Natural killer cell (primary cell): ENCODE measurements around the gene SFSWAP. TPM values are rescaled to one million over a fixed set of nuclear protein-coding genes. Genes with fewer than 3 reads are reported as not detected.

Experiments
- ATAC-seq, 3 donors: fragments of 150-1000 bp in 2 of 3; fragments of 200-7000 bp in 1 of 3; cut with Tn5 transposase; 1 replicate in 1 of 3; 2 replicates in 2 of 3; pipeline ENCODE4 v1.10.0; 2021; ENCODE audit warnings: mild to moderate bottlenecking in 2 of 3, moderate library complexity in 2 of 3
- DNase-seq, 2 donors: peaks; one replicate each; pipeline versions ENCODE4 v3.0.0 to v3.0.0-alpha.2; 2013 to 2021; ENCODE audit warnings: mixed read lengths in 1 of 2
- H3K27ac ChIP-seq: one replicate; pipeline ENCODE4 v1.5.1; 2013; ENCODE audit warnings: mild to moderate bottlenecking, low read length
- H3K27me3 ChIP-seq: one replicate; pipeline ENCODE4 v1.6.1; 2013; ENCODE audit warnings: low read length; ENCODE audit not compliant: control insufficient read depth, insufficient read depth
- H3K36me3 ChIP-seq: one replicate; pipeline ENCODE4 v1.6.1; 2013; ENCODE audit warnings: low read length; ENCODE audit not compliant: control insufficient read depth, insufficient read depth
- H3K4me1 ChIP-seq: one replicate; pipeline ENCODE4 v1.6.1; 2013; ENCODE audit warnings: low read length; ENCODE audit not compliant: control insufficient read depth, insufficient read depth
- H3K4me3 ChIP-seq: one replicate; pipeline ENCODE4 v1.5.1; 2013; ENCODE audit warnings: low read length
- H3K9me3 ChIP-seq: one replicate; pipeline ENCODE4 v1.6.1; 2013; ENCODE audit warnings: low read length; ENCODE audit not compliant: control insufficient read depth, insufficient read depth
- H3K27ac Mint-ChIP-seq, 2 donors: one replicate each; pipeline ENCODE4 v1.8.0; 2022; ENCODE audit warnings: mild to moderate bottlenecking in 2 of 2, mixed read lengths in 2 of 2, moderate library complexity in 1 of 2
- H3K27me3 Mint-ChIP-seq, 2 donors: one replicate each; pipeline ENCODE4 v1.8.0; 2022; ENCODE audit warnings: low read depth in 2 of 2, mixed read lengths in 2 of 2
- H3K36me3 Mint-ChIP-seq: one replicate; pipeline ENCODE4 v1.8.0; 2022; ENCODE audit warnings: mixed read lengths
- H3K4me1 Mint-ChIP-seq, 2 donors: one replicate each; pipeline ENCODE4 v1.8.0; 2022; ENCODE audit warnings: mixed read lengths in 2 of 2
- H3K4me3 Mint-ChIP-seq: one replicate; pipeline ENCODE4 v1.8.0; 2022; ENCODE audit warnings: mild to moderate bottlenecking, moderate library complexity, mixed read lengths
- H3K9me3 Mint-ChIP-seq, 2 donors: one replicate each; pipeline ENCODE4 v1.8.0; 2022; ENCODE audit warnings: mixed read lengths in 2 of 2
- WGBS: methylation state at CpG from one replicate; pipeline ENCODE4 v1.1.7; 2013; ENCODE audit warnings: missing lambda C conversion rate; ENCODE audit not compliant: insufficient coverage; 5-methylcytosine and 5-hydroxymethylcytosine counted together
- intact Hi-C: fragments of 100-400 bp; cut with micrococcal nuclease; formaldehyde crosslinking; loops from one replicate; pipeline ENCODE4 v1.14.2; 2022
- total RNA-seq, 4 donors: library from RNA; stranded (reverse); fragments of 120-200 nt in 1 of 4; gene quantifications; one replicate each; pipeline versions ENCODE4 v1.2.3 to v1.2.4, GENCODE V29; 2013 to 2022
- TF ChIP-seq, protein P1 (sequence below): fragments of 200-600 bp; IDR thresholded peaks from one replicate; pipeline ENCODE4 v1.8.0; 2022; ENCODE audit warnings: antibody characterized with exemption

SFSWAP gene
- total RNA-seq, 3 donors from 2014 or later (not counting 1 experiment from before 2014, with no cell fraction given), result 99.1 to 109 (median 102) TPM

DNA sequence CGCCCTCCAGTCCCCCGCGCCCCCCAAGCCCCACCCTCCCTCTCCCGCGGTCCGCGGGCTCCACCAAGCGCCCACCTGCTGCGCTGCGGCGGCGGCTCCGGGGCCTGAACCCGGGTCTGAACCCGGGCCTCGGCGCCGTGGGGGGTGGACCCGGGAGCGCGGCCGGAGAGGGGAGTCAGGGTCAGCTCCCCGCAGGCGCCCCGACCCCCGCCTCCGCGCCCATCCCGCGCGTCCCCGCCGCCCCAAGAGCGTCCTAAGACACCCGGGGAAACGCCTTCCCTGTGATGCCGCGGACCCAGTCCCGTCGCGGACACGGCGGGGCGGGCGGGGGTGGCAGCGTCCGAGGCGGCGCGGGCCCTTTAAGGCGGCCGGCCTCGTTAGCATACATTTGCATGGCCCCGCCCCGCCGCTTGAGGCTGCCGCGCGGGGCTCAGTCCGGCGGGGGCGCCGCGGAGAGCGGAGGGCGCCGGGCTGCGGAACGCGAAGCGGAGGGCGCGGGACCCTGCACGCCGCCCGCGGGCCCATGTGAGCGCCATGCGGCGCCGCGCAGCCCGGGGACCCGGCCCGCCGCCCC is 117.2 kb downstream of the SFSWAP start, which contains the start of gene MMP17:
MMP17 (plus strand) TSS at position 433 of the 574 bp plus-strand sequence; CDS start at position 535, 102 bp downstream.
- intact Hi-C loops, result no loop called here
- H3K36me3 ChIP-seq, result no peaks in the 10 kb centered on the region
- H3K9me3 Mint-ChIP-seq, result no peaks in the 10 kb centered on the region
- peak within 1 kb of the TSS; percentile 83 for H3K4me3 Mint-ChIP-seq
- no peak within 1 kb of the TSS for H3K27ac ChIP-seq
- H3K36me3 Mint-ChIP-seq, result no peaks in the 10 kb centered on the region
- H3K9me3 ChIP-seq, result no peaks in the 10 kb centered on the region
- WGBS, result under 1% methylated on average over 85 of the region's 86 CpGs
- H3K4me1 Mint-ChIP-seq, result peaks cover 4 to 11% of the 10 kb centered on the region in 2 donors
- DNase-seq (peak in 1 of 2 donors; percentile 63), ATAC-seq (peak; percentile 80 to 88 (median 84))
- peak within 1 kb of the TSS; percentile 37 for H3K4me3 ChIP-seq
- H3K27me3 ChIP-seq, result peaks cover 16% of the 10 kb centered on the region
- H3K27me3 Mint-ChIP-seq, result peaks cover 22 to 31% of the 10 kb centered on the region in 2 donors
- peaks cover 29% of the 10 kb centered on the region for H3K4me1 ChIP-seq
- no peak within 1 kb of the TSS for H3K27ac Mint-ChIP-seq
- TF ChIP-seq, protein P1, sequence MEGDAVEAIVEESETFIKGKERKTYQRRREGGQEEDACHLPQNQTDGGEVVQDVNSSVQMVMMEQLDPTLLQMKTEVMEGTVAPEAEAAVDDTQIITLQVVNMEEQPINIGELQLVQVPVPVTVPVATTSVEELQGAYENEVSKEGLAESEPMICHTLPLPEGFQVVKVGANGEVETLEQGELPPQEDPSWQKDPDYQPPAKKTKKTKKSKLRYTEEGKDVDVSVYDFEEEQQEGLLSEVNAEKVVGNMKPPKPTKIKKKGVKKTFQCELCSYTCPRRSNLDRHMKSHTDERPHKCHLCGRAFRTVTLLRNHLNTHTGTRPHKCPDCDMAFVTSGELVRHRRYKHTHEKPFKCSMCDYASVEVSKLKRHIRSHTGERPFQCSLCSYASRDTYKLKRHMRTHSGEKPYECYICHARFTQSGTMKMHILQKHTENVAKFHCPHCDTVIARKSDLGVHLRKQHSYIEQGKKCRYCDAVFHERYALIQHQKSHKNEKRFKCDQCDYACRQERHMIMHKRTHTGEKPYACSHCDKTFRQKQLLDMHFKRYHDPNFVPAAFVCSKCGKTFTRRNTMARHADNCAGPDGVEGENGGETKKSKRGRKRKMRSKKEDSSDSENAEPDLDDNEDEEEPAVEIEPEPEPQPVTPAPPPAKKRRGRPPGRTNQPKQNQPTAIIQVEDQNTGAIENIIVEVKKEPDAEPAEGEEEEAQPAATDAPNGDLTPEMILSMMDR, result no peak

DNA sequence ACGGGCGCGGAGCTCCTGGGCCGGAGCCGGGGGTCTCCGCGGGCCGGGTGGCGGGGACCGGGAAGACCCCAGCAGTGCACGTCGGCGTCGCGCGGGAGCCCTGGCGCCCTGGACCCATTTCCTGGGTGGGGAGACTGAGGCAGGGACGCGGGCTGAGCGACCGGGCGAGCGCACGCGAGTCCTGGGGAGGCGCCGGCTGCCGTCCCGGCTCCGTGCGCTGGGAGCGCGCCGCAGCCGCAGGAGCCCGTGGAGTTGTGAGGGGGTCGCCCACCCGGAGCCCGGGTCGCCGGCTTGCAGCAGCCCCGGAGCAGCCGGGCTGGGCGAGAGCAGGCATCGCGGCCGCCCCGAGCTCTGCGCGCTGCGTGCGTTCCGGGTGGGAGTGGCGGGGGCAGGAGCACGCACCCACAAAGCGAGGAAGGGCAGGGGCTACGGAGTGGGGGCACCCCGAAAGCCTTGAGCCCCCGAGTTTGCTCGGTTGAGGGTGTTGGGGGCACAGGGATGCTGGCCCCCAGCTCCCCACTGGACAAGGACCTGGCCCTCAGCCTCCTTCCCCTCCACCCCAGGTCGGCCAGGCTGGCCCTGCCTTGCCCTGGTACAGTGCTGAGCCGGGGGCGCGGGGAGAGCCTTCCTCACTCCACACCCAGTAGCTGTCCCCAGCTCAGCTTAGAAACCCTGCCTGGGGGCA is 117.9 kb downstream of the SFSWAP start:
- H3K27me3 Mint-ChIP-seq, result peaks cover 27 to 35% of the 10 kb centered on the region in 2 donors
- 1% methylated on average over 64 of the region's 64 CpGs for WGBS
- H3K4me1 ChIP-seq, result peaks cover 29% of the 10 kb centered on the region
- H3K9me3 Mint-ChIP-seq, result no peaks in the 10 kb centered on the region
- no peaks in the 10 kb centered on the region for H3K9me3 ChIP-seq
- peak overlapping the region; percentile 83 for H3K4me3 Mint-ChIP-seq
- no peak overlapping the region for H3K27ac Mint-ChIP-seq
- intact Hi-C loops, result no loop called here
- ATAC-seq (peak in 1 of 3 donors; percentile 18), DNase-seq (peak in 1 of 2 donors; percentile 22)
- peaks cover 4 to 11% of the 10 kb centered on the region in 2 donors for H3K4me1 Mint-ChIP-seq
- H3K36me3 ChIP-seq, result no peaks in the 10 kb centered on the region
- H3K4me3 ChIP-seq, result peak overlapping the region; percentile 37
- TF ChIP-seq, protein P1, result no peak
- H3K27me3 ChIP-seq, result peaks cover 16% of the 10 kb centered on the region
- H3K27ac ChIP-seq, result no peak overlapping the region
- H3K36me3 Mint-ChIP-seq, result no peaks in the 10 kb centered on the region

DNA sequence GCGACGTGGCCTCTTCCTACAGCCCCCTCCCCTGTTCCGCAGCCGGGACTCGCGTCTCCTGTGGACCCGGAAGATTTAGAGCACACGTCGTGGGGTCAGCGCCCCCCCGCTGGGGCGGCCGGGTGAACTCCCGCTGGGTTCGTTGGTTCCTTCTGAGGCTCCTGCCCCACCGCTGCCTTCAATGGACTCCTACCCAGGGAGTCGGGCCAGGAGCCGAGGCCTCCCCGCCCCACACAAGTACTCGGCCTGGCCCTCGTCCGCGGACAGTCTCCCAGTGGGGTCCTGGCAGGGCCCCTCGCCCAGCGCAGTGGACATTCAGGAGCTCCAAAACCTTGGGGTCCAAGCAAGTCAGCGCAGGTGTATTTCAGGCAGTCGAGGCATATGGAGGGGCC is 118.5 kb downstream of the SFSWAP start:
- Mint-ChIP-seq H3K4me3 (peak overlapping the region; percentile 83), H3K36me3 (no peaks in the 10 kb centered on the region), H3K27ac (no peak overlapping the region), H3K4me1 (peaks cover 4 to 11% of the 10 kb centered on the region in 2 donors), H3K9me3 (no peaks in the 10 kb centered on the region), H3K27me3 (peaks cover 27 to 35% of the 10 kb centered on the region in 2 donors)
- ATAC-seq (no peak), DNase-seq (no peak)
- Histone ChIP-seq H3K4me1 (peaks cover 29% of the 10 kb centered on the region), H3K36me3 (no peaks in the 10 kb centered on the region), H3K27me3 (peaks cover 16% of the 10 kb centered on the region), H3K4me3 (peak overlapping the region; percentile 37), H3K27ac (no peak overlapping the region), H3K9me3 (no peaks in the 10 kb centered on the region)
- intact Hi-C loops, result no loop called here
- WGBS, result 10% methylated on average over 27 of the region's 27 CpGs
- TF ChIP-seq, protein P1, result no peak
